OCI-LY3 (cell line): Measurements from ENCODE around the gene LMX1B.
"Not testable (repeated sequence)": the region's sequence is repeated elsewhere in the genome, so short reads cannot be mapped to it uniquely, and the experiment has no call there.

ENCODE experiments used
- H2AFZ ChIP-seq: fragments of 200-600, 300-600 bp; shearing (Covaris generic); 2 replicates; pipeline ENCODE4 v1.6.0; 2014; ENCODE audit warnings: antibody characterized with exemption, low read depth, low read length
- H3K27ac ChIP-seq: fragments of 200-600, 300-600 bp; sonication (generic); 2 replicates; pipeline ENCODE4 v1.5.1; 2014; ENCODE audit warnings: mild to moderate bottlenecking, low read length, moderate library complexity, mixed read lengths
- H3K27me3 ChIP-seq: fragments of 200-600, 300-600 bp; sonication (generic); 2 replicates; pipeline ENCODE4 v1.6.1; 2014; ENCODE audit warnings: low read depth, low read length, mixed read lengths
- H3K36me3 ChIP-seq: fragments of 200-600, 300-600 bp; sonication (generic); replicated peaks from 2 replicates; pipeline ENCODE3; 2014; ENCODE audit warnings: low read depth, low read length, mixed read lengths
- H3K4me1 ChIP-seq: fragments of 300-600, 200-600 bp; sonication (generic); 2 replicates; pipeline ENCODE4 v1.6.1; 2014; ENCODE audit warnings: low read length, mixed read lengths
- H3K4me2 ChIP-seq: fragments of 200-600, 300-600 bp; sonication (generic); 2 replicates; pipeline ENCODE4 v1.6.1; 2014; ENCODE audit warnings: low read length, mixed read lengths
- H3K4me3 ChIP-seq: fragments of 300-600, 200-600 bp; sonication (generic); 2 replicates; pipeline ENCODE4 v1.5.1; 2014; ENCODE audit warnings: antibody characterized with exemption, mild to moderate bottlenecking, low read length, moderate library complexity
- H3K79me2 ChIP-seq: fragments of 300-600, 200-600 bp; shearing (Covaris generic); 2 replicates; pipeline ENCODE4 v1.6.1; 2014; ENCODE audit warnings: mild to moderate bottlenecking, low read length, mixed read lengths
- H3K9ac ChIP-seq: fragments of 300-600, 200-600 bp; shearing (Covaris generic); 2 replicates; pipeline ENCODE4 v1.6.0; 2014; ENCODE audit warnings: mild to moderate bottlenecking, low read length, moderate library complexity
- H3K9me3 ChIP-seq: fragments of 200-600, 300-600 bp; shearing (Covaris generic); 2 replicates; pipeline ENCODE4 v1.6.1; 2014; ENCODE audit warnings: low read length, mixed read lengths; ENCODE audit not compliant: insufficient read depth
- H4K20me1 ChIP-seq: fragments of 200-600, 300-600 bp; sonication (generic); 2 replicates; pipeline ENCODE4 v1.6.1; 2016; ENCODE audit warnings: low read length, mixed read lengths; ENCODE audit not compliant: insufficient read depth
- EZH2phosphoT487 ChIP-seq: fragments of 200-600 bp; shearing (Covaris generic); IDR thresholded peaks from 2 replicates; pipeline ENCODE4 v1.6.1; 2018; ENCODE audit warnings: antibody characterized with exemption, mixed run types, low read depth
- TF ChIP-seq, protein P1 (sequence below): fragments of 200-600, 300-600 bp; sonication (generic); IDR thresholded peaks from 2 replicates; pipeline ENCODE4 v1.5.1; 2014; ENCODE audit warnings: antibody characterized with exemption, low read length, low read depth

Gene LMX1B

DNA sequence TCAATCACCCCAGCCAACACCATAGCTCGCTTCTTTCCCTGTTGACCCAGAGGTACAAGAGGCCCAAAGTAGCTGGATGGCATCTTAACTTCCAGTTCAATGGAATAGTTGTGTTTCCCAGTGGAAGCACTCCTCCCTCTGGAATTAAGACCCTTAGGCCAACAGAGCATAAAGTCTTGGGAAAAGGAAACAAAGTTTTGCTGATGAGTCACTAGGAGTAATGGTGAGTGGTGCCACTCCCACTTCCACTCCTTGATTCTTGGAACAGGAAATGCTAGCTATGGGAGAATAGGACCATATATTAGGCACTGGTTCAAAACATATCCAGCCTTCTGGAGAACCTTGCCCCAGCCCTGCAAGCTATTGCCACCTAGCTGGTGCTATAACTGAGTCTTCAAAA, 44.7 kb upstream of the LMX1B start:
- no peaks in the 10 kb centered on the region for H3K79me2 ChIP-seq
- H3K9me3 ChIP-seq: no peaks in the 10 kb centered on the region
- peaks cover 26% of the 10 kb centered on the region for H3K27me3 ChIP-seq
- no peak overlapping the region for H3K4me3 ChIP-seq
- H3K4me2 ChIP-seq: no peak overlapping the region
- H3K9ac ChIP-seq: no peak overlapping the region
- H3K36me3 ChIP-seq: no peaks in the 10 kb centered on the region
- no peak overlapping the region for H2AFZ ChIP-seq
- TF ChIP-seq, protein P1, sequence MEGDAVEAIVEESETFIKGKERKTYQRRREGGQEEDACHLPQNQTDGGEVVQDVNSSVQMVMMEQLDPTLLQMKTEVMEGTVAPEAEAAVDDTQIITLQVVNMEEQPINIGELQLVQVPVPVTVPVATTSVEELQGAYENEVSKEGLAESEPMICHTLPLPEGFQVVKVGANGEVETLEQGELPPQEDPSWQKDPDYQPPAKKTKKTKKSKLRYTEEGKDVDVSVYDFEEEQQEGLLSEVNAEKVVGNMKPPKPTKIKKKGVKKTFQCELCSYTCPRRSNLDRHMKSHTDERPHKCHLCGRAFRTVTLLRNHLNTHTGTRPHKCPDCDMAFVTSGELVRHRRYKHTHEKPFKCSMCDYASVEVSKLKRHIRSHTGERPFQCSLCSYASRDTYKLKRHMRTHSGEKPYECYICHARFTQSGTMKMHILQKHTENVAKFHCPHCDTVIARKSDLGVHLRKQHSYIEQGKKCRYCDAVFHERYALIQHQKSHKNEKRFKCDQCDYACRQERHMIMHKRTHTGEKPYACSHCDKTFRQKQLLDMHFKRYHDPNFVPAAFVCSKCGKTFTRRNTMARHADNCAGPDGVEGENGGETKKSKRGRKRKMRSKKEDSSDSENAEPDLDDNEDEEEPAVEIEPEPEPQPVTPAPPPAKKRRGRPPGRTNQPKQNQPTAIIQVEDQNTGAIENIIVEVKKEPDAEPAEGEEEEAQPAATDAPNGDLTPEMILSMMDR: no peak
- no peak for TF ChIP-seq EZH2phosphoT487
- H3K4me1 ChIP-seq: no peaks in the 10 kb centered on the region
- H3K27ac ChIP-seq: no peak overlapping the region
- no peaks in the 10 kb centered on the region for H4K20me1 ChIP-seq

DNA sequence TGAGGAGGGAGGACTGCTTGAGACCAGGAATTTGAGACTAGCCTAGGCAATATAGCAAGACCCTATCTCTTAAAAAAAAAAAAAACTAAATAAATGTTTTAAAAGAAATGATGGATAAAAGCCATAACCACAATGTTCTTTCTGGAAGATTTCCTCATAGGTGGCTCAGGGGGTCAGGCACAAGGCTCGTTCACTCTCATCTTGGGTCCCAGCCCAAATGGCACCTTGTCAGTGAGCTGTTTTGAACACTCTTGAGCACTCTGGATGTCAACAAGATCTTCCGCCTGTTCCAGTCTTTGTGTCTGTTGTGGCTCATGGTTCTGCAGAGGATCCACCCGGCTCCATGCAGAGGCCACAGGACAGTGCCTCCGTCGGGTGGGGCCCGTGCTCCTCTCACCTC, 35.7 kb upstream of the LMX1B start:
- Histone ChIP-seq H4K20me1 (no peaks in the 10 kb centered on the region), H3K4me3 (no peak overlapping the region), H3K4me1 (no peaks in the 10 kb centered on the region), H2AFZ (no peak overlapping the region), H3K79me2 (no peaks in the 10 kb centered on the region), H3K27me3 (peaks cover 12% of the 10 kb centered on the region; the same call in 1 of the 2 replicates), H3K9ac (no peak overlapping the region), H3K36me3 (no peaks in the 10 kb centered on the region), H3K9me3 (no peaks in the 10 kb centered on the region), H3K4me2 (no peak overlapping the region), H3K27ac (no peak overlapping the region)
- TF ChIP-seq, protein P1: no peak
- no peak for TF ChIP-seq EZH2phosphoT487

DNA sequence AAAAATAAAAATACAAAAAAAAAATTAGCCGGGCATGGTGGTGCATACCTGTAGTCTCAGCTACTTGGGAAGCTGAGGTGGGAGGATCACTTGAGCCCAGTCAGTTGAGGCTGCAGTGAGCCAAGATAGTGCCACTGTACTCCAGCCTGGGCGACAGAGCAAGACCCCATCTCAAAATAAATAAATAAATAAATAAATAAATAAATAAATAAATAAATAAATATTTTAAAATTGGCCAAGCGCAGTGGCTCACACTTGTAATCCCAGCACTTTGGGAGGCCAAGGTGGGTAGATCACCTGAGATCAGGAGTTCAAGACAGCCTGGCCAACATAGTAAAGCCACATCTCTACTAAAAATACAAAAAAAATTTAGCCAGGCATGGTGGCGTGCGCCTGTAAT, 33.4 kb upstream of the LMX1B start:
- H3K36me3 ChIP-seq, H3K27ac ChIP-seq, H4K20me1 ChIP-seq, H3K4me1 ChIP-seq, H3K27me3 ChIP-seq, H3K9me3 ChIP-seq, H3K4me2 ChIP-seq, H3K4me3 ChIP-seq, H3K79me2 ChIP-seq, H3K9ac ChIP-seq, H2AFZ ChIP-seq: not testable (repeated sequence)

DNA sequence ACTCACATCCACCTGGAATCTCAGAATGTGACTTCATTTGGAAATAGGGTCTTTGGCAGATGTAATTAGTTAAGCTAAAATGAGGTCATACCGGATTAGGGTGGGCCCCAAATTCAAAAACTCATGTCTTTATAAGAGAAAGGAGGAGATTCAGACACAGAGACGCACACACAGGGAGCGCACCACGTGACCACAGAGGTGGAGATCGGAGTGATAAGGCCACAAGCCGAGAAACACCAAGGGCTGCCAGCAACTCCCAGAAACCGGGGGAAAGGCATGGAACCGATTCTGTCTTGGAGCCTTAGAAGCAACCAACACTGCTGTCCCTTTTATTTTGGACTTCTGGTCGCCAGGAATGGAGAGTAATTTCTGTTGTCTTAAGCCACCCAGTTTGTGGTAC, 31.8 kb upstream of the LMX1B start:
- no peak overlapping the region for H3K9ac ChIP-seq
- H3K27ac ChIP-seq: no peak overlapping the region
- TF ChIP-seq EZH2phosphoT487: no peak
- TF ChIP-seq, protein P1: no peak
- no peak overlapping the region for H2AFZ ChIP-seq
- no peak overlapping the region for H3K4me3 ChIP-seq
- no peaks in the 10 kb centered on the region for H4K20me1 ChIP-seq
- H3K36me3 ChIP-seq: no peaks in the 10 kb centered on the region
- no peaks in the 10 kb centered on the region for H3K4me1 ChIP-seq
- no peak overlapping the region for H3K4me2 ChIP-seq
- H3K79me2 ChIP-seq: no peaks in the 10 kb centered on the region
- no peaks in the 10 kb centered on the region for H3K9me3 ChIP-seq
- peaks cover 7% of the 10 kb centered on the region; the same call in 1 of the 2 replicates for H3K27me3 ChIP-seq

DNA sequence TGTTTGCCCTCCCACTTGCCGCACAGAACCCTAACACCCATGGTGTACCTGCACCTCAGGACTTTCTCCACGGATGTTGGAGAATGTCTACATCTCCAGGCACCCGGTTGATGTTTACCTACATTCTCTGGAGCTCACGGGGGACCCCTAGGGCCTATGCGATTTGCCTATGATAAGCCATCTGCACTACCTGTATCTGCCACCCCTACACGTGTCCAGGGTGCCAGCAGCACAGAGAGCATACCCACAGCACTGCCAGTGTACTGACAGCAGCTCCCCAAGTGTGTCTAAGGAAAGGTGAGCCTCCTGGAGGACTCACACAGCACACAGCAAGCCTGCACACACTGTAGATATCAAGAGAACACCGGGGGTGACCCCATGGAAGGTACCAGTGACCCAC, 31.3 kb upstream of the LMX1B start:
- no peak overlapping the region for H2AFZ ChIP-seq
- no peak overlapping the region for H3K9ac ChIP-seq
- H3K4me2 ChIP-seq: no peak overlapping the region
- no peaks in the 10 kb centered on the region for H3K36me3 ChIP-seq
- TF ChIP-seq, protein P1: no peak
- TF ChIP-seq EZH2phosphoT487: no peak
- H3K79me2 ChIP-seq: no peaks in the 10 kb centered on the region
- no peak overlapping the region for H3K27ac ChIP-seq
- H3K4me1 ChIP-seq: no peaks in the 10 kb centered on the region
- no peaks in the 10 kb centered on the region for H3K9me3 ChIP-seq
- no peak overlapping the region for H3K4me3 ChIP-seq
- H4K20me1 ChIP-seq: no peaks in the 10 kb centered on the region
- peaks cover 7% of the 10 kb centered on the region; the same call in 1 of the 2 replicates for H3K27me3 ChIP-seq
